ENCODE results near the gene FTCDNL1. TPM values are rescaled to one million over a fixed set of nuclear protein-coding genes. Genes with fewer than 3 reads are reported as not detected.

Gene FTCDNL1
- total and polyA plus RNA-seq, 9 of the 15 experiments (the other 6 are each of a cell fraction or from before 2014, with no cell fraction given) = 0.13 to 0.58 (median 0.32) TPM

GRCh38 chr2:199855812-199856211, 4.8 kb upstream of the FTCDNL1 start:
- no peak for DNase-seq (ENCODE audit: extremely low read depth in 1 of 4, low spot score in 3 of 4)
- POLR2A ChIA-PET = no interaction called here
- Histone ChIP-seq H3K4me1 (replicated peaks in 1 of 2; ENCODE audit: control insufficient read depth in 2 of 2, insufficient read depth in 2 of 2, low read length in 2 of 2) (peaks cover 2 to 3% of the 10 kb centered on the region in 2 experiments; a peak in 3 of 5 replicates), H3K79me2 (ENCODE audit: control insufficient read depth, insufficient read depth, low read length) (no peaks in the 10 kb centered on the region), H3K9me1 (ENCODE audit: control insufficient read depth, insufficient read depth, low read length) (no peaks in the 10 kb centered on the region), H3K27ac (ENCODE audit: extremely low read depth, low read depth, low read length) (no peak overlapping the region), H3K27me3 (ENCODE audit: control insufficient read depth in 2 of 2, insufficient read depth in 2 of 2, low read length in 2 of 2) (no peaks in the 10 kb centered on the region; a peak in 1 of 5 replicates), H3K4me2 (ENCODE audit: insufficient read depth, low read length) (no peak overlapping the region), H3K4me3 (no peak overlapping the region), H4K20me1 (replicated peaks; ENCODE audit: control insufficient read depth, insufficient read depth, low read length) (no peaks in the 10 kb centered on the region), H3K9me3 (replicated peaks; ENCODE audit: control insufficient read depth, insufficient read depth, low read depth, low read length) (no peaks in the 10 kb centered on the region), H3K9ac (ENCODE audit: insufficient read depth in 1 of 2, low read depth in 2 of 2, low read length in 2 of 2) (no peak overlapping the region), H2AFZ (ENCODE audit: low read depth, low read length) (no peak overlapping the region), H3K36me3 (ENCODE audit: control insufficient read depth, insufficient read depth, low read length) (no peaks in the 10 kb centered on the region)
- no peak for ATAC-seq
- no TSS peak for BruUV-seq (replicated peaks)
- intact Hi-C loops (cut with micrococcal nuclease) = loop anchor here (5.0 kb wide), 1 partner anchor 81 kb away; no protein-coding TSS in a partner anchor
- WGBS (ENCODE audit: insufficient coverage, low coverage, missing lambda C conversion rate) = 6% methylated on average over 4 of the region's 4 CpGs
- CTCF ChIA-PET (ENCODE audit: low intra/inter-chr PET ratio) = interaction anchor here (0.6 kb wide), 1 partner anchor 151 kb away, joined by 3 read pairs; no protein-coding TSS in a partner anchor
- FAIRE-seq = no peak
- no peak for TF ChIP-seq SNRNP70 (optimal IDR thresholded peaks at IDR 0.05; ENCODE audit: low read depth, low read length)
- no peak for TF ChIP-seq IRF2 (CRISPR knock-in tag; IDR thresholded peaks at IDR 0.05)
- TF ChIP-seq GABPA (tag; conservative IDR thresholded peaks at IDR 0.05; ENCODE audit: low read depth) = no peak
- no peak for TF ChIP-seq TBP (optimal IDR thresholded peaks at IDR 0.05; ENCODE audit: low read depth, low read length)
- no peak for TF ChIP-seq ZNF449 (CRISPR knock-in tag; IDR thresholded peaks at IDR 0.05)
- TF ChIP-seq BRCA1 (IDR thresholded peaks at IDR 0.05) = no peak
- no peak for TF ChIP-seq BRCA1 (CRISPR knock-in tag; IDR thresholded peaks at IDR 0.05)
- no peak for TF ChIP-seq SIN3A (IDR thresholded peaks at IDR 0.05; ENCODE audit: borderline replicate concordance in 2 of 2, control insufficient read depth in 1 of 2, low read depth in 2 of 2, low read length in 2 of 2)
- TF ChIP-seq ZC3H8 (IDR thresholded peaks at IDR 0.05) = no peak
- TF ChIP-seq ZBTB26 (CRISPR knock-in tag; IDR thresholded peaks at IDR 0.05) = no peak
- no peak for TF ChIP-seq CREB1 (IDR thresholded peaks at IDR 0.05)
- no peak for TF ChIP-seq CREB1 (CRISPR knock-in tag; IDR thresholded peaks at IDR 0.05)
- TF ChIP-seq RNF2 (IDR thresholded peaks at IDR 0.05) = no peak
- TF ChIP-seq SRF (CRISPR knock-in tag; IDR thresholded peaks at IDR 0.05) = no peak
- in situ Hi-C loops (cut with MboI) = no loop called here

Measured in K562 (cell line).